K562 (cell line): Measurements from ENCODE around the gene ENDOD1.

Source experiments
- E2F1 ChIP-seq: sonication (generic); formaldehyde crosslinking; IDR thresholded peaks from 2 replicates; pipeline ENCODE4 v1.8.1; 2023; ENCODE audit warnings: mild to moderate bottlenecking, missing genetic modification reagents, moderate library complexity
- POLR2AphosphoS2 ChIP-seq: IDR thresholded peaks from 2 replicates; pipeline ENCODE4 v1.6.1; 2012; ENCODE audit warnings: low read length, improper control_type of control experiment
- TF ChIP-seq, protein P1 (sequence below), 3 experiments: IDR thresholded peaks in 2 of 3; conservative IDR thresholded peaks in 1 of 3; 2 replicates each; pipeline ENCODE4 v1.5.1; 2011 to 2012; ENCODE audit warnings: low read length in 3 of 3, mild to moderate bottlenecking in 3 of 3, control low read depth in 2 of 3, improper control_type of control experiment in 1 of 3, inconsistent platforms in 1 of 3, low read depth in 1 of 3, mixed read lengths in 1 of 3, moderate library complexity in 1 of 3; ENCODE audit not compliant: insufficient read depth in 2 of 3

DNA sequence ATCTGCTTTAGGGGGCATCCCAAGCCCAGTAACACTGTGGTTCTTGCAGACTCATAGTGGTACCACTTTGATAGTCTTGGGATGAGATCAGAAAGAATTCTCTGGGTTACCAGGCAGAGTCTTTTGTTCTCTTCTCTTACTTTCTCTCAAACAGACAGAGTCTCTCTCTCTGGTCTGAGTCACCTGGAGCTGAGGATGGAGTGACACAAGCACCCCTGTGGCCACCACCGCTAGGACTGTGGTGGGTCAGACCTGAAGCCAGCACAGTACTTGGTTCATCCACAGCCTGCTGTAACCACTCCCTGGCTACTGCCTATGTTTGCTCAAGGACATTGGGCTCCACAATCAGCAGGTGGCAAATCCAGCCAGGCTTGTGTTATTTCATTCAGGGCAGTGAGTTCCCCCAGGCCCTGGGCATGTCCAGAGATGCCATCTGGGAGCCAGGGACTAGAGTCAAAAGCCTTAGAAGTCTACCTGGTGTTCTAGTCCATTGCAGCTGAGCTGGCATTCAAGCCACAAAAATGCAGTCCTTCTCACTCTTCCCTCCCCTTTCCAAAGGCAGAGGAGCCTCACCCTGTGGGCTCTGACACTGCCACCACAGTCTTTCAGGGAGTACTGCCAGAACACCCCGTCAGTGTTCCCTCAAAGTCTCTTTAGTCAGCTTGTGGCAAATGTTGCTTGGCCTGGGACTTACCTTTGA lies 29.9 kb downstream of the ENDOD1 start:
- no peak for TF ChIP-seq POLR2AphosphoS2
- TF ChIP-seq E2F1 (CRISPR knock-in tag), result no peak
- TF ChIP-seq, protein P1, sequence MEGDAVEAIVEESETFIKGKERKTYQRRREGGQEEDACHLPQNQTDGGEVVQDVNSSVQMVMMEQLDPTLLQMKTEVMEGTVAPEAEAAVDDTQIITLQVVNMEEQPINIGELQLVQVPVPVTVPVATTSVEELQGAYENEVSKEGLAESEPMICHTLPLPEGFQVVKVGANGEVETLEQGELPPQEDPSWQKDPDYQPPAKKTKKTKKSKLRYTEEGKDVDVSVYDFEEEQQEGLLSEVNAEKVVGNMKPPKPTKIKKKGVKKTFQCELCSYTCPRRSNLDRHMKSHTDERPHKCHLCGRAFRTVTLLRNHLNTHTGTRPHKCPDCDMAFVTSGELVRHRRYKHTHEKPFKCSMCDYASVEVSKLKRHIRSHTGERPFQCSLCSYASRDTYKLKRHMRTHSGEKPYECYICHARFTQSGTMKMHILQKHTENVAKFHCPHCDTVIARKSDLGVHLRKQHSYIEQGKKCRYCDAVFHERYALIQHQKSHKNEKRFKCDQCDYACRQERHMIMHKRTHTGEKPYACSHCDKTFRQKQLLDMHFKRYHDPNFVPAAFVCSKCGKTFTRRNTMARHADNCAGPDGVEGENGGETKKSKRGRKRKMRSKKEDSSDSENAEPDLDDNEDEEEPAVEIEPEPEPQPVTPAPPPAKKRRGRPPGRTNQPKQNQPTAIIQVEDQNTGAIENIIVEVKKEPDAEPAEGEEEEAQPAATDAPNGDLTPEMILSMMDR (IDR thresholded peaks at IDR 0.05 in 2 of 3, conservative IDR thresholded peaks at IDR 0.05 in 1 of 3; ENCODE audit: insufficient read depth in 2 of 3, low read depth in 1 of 3, low read length in 3 of 3), result no peak
